ENCODE results near the gene UBE2C.

DNA sequence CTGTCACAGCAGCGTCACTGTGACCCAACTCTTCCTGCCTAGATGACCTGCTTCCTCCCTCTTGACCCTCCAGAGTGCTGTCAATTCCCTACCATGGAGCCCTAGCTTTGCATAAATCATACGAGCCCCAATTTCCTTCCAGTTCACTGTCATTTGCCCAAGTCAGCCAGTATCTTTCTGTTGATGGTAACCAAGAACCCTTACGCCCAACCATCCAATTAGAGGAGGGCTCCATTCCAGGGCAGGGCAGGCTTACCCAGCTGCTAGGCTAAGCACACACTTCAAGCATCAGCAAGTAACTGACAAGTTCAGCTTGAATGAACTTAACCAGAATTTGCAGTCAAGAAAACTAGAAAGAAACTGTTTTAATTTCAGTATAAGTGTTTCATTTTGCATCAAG lies 46.5 kb upstream of the UBE2C start:
- TF ChIP-seq POLR2A (IDR thresholded peaks at IDR 0.05) = no peak
- TF ChIP-seq, protein P1, sequence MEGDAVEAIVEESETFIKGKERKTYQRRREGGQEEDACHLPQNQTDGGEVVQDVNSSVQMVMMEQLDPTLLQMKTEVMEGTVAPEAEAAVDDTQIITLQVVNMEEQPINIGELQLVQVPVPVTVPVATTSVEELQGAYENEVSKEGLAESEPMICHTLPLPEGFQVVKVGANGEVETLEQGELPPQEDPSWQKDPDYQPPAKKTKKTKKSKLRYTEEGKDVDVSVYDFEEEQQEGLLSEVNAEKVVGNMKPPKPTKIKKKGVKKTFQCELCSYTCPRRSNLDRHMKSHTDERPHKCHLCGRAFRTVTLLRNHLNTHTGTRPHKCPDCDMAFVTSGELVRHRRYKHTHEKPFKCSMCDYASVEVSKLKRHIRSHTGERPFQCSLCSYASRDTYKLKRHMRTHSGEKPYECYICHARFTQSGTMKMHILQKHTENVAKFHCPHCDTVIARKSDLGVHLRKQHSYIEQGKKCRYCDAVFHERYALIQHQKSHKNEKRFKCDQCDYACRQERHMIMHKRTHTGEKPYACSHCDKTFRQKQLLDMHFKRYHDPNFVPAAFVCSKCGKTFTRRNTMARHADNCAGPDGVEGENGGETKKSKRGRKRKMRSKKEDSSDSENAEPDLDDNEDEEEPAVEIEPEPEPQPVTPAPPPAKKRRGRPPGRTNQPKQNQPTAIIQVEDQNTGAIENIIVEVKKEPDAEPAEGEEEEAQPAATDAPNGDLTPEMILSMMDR (IDR thresholded peaks at IDR 0.05) = no peak

Data from thyroid gland (tissue), 4 donors.